Adrenal gland (tissue), 5 donors: ENCODE results near the gene SDCCAG8.

Experiments
- CTCF ChIP-seq, 6 experiments: fragments of 450-650 bp in 4 of 6; fragments of 200-600 bp in 2 of 6; sonication (generic) in 1 of 6; IDR thresholded peaks; 1 replicate in 5 of 6; 2 replicates in 1 of 6; pipeline versions ENCODE4 v1.5.1 to v1.8.0; 2016 to 2021; ENCODE audit warnings: antibody characterized with exemption in 6 of 6, mild to moderate bottlenecking in 2 of 6, moderate library complexity in 1 of 6
- POLR2A ChIP-seq, 2 donors: fragments of 450-650 bp; IDR thresholded peaks; one replicate each; pipeline ENCODE4 v1.6.1; 2017; ENCODE audit warnings: antibody characterized with exemption in 2 of 2, mild to moderate bottlenecking in 2 of 2, moderate library complexity in 1 of 2
- donor health status: DM: no; HTN: no; CAD: no.

- TF ChIP-seq CTCF (IDR thresholded peaks at IDR 0.05) (no peak), POLR2A (IDR thresholded peaks at IDR 0.05) (no peak)
These were observed 39.1 kb upstream of the SDCCAG8 start for GRCh38 chr1:243216741-243217140.
